ENCODE data around the gene TRAP1. TPM values are rescaled to one million over a fixed set of nuclear protein-coding genes. Genes with fewer than 3 reads are reported as not detected.

Gene TRAP1
- total and polyA plus RNA-seq, 2 experiments from 2014 or later = 62.3 to 80.5 TPM

DNA sequence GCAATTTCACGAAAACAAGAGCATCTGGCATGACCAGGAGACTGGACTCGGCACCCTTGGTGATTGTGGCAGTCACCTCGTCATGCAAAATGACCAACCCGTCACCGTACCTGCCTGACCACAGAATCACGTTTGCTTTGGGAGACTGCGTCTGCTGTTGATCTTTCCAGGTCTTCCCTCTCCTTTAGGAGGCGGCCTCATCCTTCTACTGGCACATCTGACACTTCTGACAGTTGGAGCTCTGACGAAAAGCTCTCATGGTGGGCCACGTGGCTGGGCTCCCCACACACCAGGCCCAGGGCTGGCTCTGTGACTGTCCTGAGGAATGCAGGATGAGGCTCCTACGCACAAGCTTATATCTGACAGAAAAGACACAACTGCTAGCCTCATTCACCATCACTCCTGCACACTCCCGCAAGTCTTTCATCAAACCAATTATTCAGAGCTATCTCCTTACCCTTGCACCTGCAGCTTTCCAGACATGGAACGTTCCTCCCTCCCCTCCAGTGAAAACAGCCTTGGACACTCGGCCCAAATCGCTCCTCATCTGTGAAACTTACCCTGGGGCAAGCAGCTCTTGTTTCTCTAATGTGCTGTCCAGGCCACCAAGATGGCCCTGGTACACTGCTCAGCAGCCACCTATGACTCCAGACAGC lies 3.6 kb downstream of the TRAP1 start:
- no peak for DNase-seq (ENCODE audit: low spot score)
- H3K27ac ChIP-seq = peak overlapping the region; percentile 93
- H3K4me3 ChIP-seq = no peak overlapping the region
- no peaks in the 10 kb centered on the region for H3K27me3 ChIP-seq
- TF ChIP-seq, protein P1, sequence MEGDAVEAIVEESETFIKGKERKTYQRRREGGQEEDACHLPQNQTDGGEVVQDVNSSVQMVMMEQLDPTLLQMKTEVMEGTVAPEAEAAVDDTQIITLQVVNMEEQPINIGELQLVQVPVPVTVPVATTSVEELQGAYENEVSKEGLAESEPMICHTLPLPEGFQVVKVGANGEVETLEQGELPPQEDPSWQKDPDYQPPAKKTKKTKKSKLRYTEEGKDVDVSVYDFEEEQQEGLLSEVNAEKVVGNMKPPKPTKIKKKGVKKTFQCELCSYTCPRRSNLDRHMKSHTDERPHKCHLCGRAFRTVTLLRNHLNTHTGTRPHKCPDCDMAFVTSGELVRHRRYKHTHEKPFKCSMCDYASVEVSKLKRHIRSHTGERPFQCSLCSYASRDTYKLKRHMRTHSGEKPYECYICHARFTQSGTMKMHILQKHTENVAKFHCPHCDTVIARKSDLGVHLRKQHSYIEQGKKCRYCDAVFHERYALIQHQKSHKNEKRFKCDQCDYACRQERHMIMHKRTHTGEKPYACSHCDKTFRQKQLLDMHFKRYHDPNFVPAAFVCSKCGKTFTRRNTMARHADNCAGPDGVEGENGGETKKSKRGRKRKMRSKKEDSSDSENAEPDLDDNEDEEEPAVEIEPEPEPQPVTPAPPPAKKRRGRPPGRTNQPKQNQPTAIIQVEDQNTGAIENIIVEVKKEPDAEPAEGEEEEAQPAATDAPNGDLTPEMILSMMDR (IDR thresholded peaks at IDR 0.05; ENCODE audit: poor library complexity) = no peak
- TF ChIP-seq EZH2phosphoT487 (IDR thresholded peaks at IDR 0.05; ENCODE audit: low read depth, severe bottlenecking, unreplicated experiment) (no peak), EZH2 (IDR thresholded peaks at IDR 0.05; ENCODE audit: borderline replicate concordance) (no peak)
- peak overlapping the region; percentile 46 for H3K4me2 ChIP-seq
- WGBS (ENCODE audit: low lambda C conversion rate, missing lambda C conversion rate) = 88% methylated on average over 15 of the region's 15 CpGs
- no peaks in the 10 kb centered on the region for H4K20me1 ChIP-seq (ENCODE audit: insufficient read depth, poor library complexity, severe bottlenecking)
- H2AFZ ChIP-seq = no peak overlapping the region
- no peaks in the 10 kb centered on the region for H3K36me3 ChIP-seq (replicated peaks; ENCODE audit: insufficient read depth, low read depth)
- H3K9me2 ChIP-seq (replicated peaks; ENCODE audit: insufficient read depth) = no peaks in the 10 kb centered on the region
- no peaks in the 10 kb centered on the region for H3K9me3 ChIP-seq (ENCODE audit: low read depth)
- H3K4me1 ChIP-seq (ENCODE audit: insufficient read depth) = peaks cover 17% of the 10 kb centered on the region
- peaks cover 76% of the 10 kb centered on the region for H3K79me2 ChIP-seq

DNA sequence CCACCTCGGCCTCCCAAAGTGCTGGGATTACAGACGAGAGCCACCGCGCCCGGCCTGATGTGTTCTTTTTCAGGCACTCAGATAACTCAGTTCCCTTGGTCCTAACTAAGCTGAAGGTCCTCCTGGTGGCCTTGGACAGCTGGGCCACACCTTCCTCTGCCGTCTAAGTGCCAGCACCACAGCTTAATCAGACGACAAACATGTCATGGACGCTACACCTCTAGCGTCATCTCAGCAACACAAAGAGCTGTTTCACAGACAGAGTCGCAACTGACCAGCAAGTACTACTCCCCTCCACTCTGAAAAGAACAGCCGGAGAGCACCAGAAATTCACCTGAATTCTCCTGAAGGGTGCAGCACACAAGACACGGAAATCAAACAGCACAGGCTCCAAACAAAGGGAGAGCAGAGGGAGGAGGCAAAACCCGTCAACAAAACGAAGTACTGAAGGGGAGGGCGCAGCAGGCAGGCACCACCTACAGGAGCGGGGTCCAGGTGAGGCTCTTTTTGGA lies 4.4 kb downstream of the TRAP1 start:
- peak overlapping the region; percentile 46 for H3K4me2 ChIP-seq

DNA sequence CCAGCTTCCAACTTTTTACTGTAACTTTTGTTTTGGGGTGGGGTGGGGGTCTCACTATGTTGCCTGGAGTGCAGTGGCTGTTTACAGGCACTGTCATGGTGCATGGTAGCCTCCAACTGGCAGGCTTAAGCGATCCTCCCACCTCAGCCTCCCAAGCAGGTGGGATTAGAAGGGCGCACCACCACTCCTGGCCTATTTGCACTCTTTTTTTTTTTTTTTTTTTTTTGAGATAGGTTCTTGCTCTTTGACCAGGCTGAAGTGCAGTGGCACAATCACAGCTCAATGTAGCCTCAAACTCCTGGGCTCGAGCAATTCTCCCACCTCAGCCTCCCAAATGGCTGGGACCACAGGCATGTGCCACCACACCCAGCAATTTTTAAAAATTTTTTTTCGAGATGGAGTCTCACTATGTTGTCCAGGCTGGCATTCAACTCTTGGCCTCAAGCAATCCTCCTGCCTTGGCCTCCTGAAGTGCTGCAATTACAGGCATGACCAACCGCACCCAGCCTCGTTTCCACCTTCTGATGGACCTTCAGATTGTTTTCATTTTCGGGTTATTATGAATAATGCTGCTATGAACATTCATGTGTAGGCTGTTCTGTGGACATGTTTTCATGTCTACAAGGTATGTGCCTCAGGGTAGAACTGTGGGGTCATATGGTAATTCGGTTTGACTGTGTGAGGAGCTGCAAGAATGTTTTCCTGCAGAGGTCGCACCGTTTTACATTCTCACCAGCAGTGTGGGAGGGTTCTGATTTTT lies 10.9 kb downstream of the TRAP1 start:
- H3K4me1 ChIP-seq (ENCODE audit: insufficient read depth) = no peaks in the 10 kb centered on the region
- H2AFZ ChIP-seq = no peak overlapping the region
- peaks cover 65% of the 10 kb centered on the region for H3K79me2 ChIP-seq
- H3K9me2 ChIP-seq (replicated peaks; ENCODE audit: insufficient read depth) = no peaks in the 10 kb centered on the region
- no peaks in the 10 kb centered on the region for H3K9me3 ChIP-seq (ENCODE audit: low read depth)
- WGBS (ENCODE audit: low lambda C conversion rate, missing lambda C conversion rate) = 94% methylated on average over 10 of the region's 10 CpGs
- no peak for DNase-seq (ENCODE audit: low spot score)
- TF ChIP-seq, protein P1 (IDR thresholded peaks at IDR 0.05; ENCODE audit: poor library complexity) = no peak
- TF ChIP-seq EZH2phosphoT487 (IDR thresholded peaks at IDR 0.05; ENCODE audit: low read depth, severe bottlenecking, unreplicated experiment) (no peak), EZH2 (IDR thresholded peaks at IDR 0.05; ENCODE audit: borderline replicate concordance) (no peak)
- H4K20me1 ChIP-seq (ENCODE audit: insufficient read depth, poor library complexity, severe bottlenecking) = no peaks in the 10 kb centered on the region
- H3K4me2 ChIP-seq = no peak overlapping the region
- no peaks in the 10 kb centered on the region for H3K27me3 ChIP-seq
- no peak overlapping the region for H3K27ac ChIP-seq
- H3K36me3 ChIP-seq (replicated peaks; ENCODE audit: insufficient read depth, low read depth) = no peaks in the 10 kb centered on the region
- no peak overlapping the region for H3K4me3 ChIP-seq

More for the DNA sequence above, 4.4 kb downstream of the TRAP1 start:
- no peaks in the 10 kb centered on the region for H4K20me1 ChIP-seq (ENCODE audit: insufficient read depth, poor library complexity, severe bottlenecking)
- H3K27ac ChIP-seq = peak overlapping the region; percentile 93
- peaks cover 12% of the 10 kb centered on the region for H3K4me1 ChIP-seq (ENCODE audit: insufficient read depth)
- peaks cover 83% of the 10 kb centered on the region for H3K79me2 ChIP-seq
- no peak overlapping the region for H2AFZ ChIP-seq
- no peaks in the 10 kb centered on the region for H3K9me3 ChIP-seq (ENCODE audit: low read depth)
- H3K4me3 ChIP-seq = no peak overlapping the region
- no peak for TF ChIP-seq EZH2phosphoT487 (IDR thresholded peaks at IDR 0.05; ENCODE audit: low read depth, severe bottlenecking, unreplicated experiment)
- TF ChIP-seq EZH2 (IDR thresholded peaks at IDR 0.05; ENCODE audit: borderline replicate concordance) = no peak
- TF ChIP-seq, protein P1 (IDR thresholded peaks at IDR 0.05; ENCODE audit: poor library complexity) = no peak
- H3K9me2 ChIP-seq (replicated peaks; ENCODE audit: insufficient read depth) = no peaks in the 10 kb centered on the region
- H3K27me3 ChIP-seq = no peaks in the 10 kb centered on the region
- DNase-seq (ENCODE audit: low spot score) = no peak
- no peaks in the 10 kb centered on the region for H3K36me3 ChIP-seq (replicated peaks; ENCODE audit: insufficient read depth, low read depth)
- 72% methylated on average over 16 of the region's 16 CpGs for WGBS (ENCODE audit: low lambda C conversion rate, missing lambda C conversion rate)

Measured in hepatocyte (in vitro differentiated cells).